BLaER1 (cell line): ENCODE data around the gene SEC61A1.

Experiments used
- H3K27ac ChIP-seq: shearing (Covaris generic); formaldehyde crosslinking; 2 replicates; pipeline ENCODE4 v1.8.1; 2022
- H3K27me3 ChIP-seq: shearing (Covaris generic); formaldehyde crosslinking; 2 replicates; pipeline ENCODE4 v1.8.1; 2022
- H3K36me3 ChIP-seq: shearing (Covaris generic); formaldehyde crosslinking; 2 replicates; pipeline ENCODE4 v1.8.1; 2022
- H3K4me1 ChIP-seq: shearing (Covaris generic); formaldehyde crosslinking; 2 replicates; pipeline ENCODE4 v1.8.1; 2022
- H3K4me2 ChIP-seq: shearing (Covaris generic); formaldehyde crosslinking; 2 replicates; pipeline ENCODE4 v1.8.1; 2022
- H3K4me3 ChIP-seq: shearing (Covaris generic); formaldehyde crosslinking; 2 replicates; pipeline ENCODE4 v1.8.1; 2022
- H3K9ac ChIP-seq: shearing (Covaris generic); formaldehyde crosslinking; 2 replicates; pipeline ENCODE4 v1.8.1; 2022
- H3K9me3 ChIP-seq: shearing (Covaris generic); formaldehyde crosslinking; 2 replicates; pipeline ENCODE4 v1.8.1; 2022
- H4K20me1 ChIP-seq: shearing (Covaris generic); formaldehyde crosslinking; 2 replicates; pipeline ENCODE4 v1.8.1; 2022
- Cebpa-rat ChIP-seq: shearing (Covaris generic); IDR thresholded peaks from 2 replicates; pipeline ENCODE4 v1.8.1; 2022

SEC61A1 gene

DNA sequence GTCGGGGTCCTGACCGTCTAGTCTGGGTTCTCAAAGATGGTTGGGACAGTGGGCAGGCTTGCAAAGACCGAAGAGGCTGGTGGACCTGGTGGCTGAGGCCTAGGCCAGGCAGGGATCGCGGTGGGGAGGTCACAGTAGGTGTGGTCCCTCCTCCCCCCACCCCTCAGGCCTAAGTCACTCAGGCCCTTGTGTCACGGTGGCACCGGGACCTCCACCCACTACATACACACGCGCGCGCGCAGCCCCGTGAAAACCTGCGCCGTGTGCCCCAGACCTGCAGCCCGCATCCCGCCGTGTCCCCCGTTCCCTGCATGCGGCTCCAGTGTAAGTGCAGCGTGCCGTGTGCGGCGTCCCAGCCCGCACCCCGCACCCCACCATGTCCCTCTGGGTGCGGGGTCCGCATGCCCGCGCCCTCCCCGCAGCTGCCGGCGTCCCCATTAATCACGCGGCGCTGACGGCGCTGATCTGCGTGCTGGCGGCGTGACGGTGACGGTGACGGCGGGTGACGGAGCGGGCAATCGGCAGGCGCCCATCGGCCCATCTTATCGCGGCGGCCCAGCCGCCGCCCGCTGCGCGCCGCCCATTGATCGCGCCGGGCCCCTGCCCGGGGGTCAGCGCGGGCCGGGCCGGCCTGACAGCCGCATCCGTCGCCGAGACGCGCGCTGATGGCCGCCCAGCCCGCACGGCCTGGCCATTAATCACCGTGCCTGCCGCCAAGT, 24.4 kb downstream of the SEC61A1 start:
- no peak for TF ChIP-seq Cebpa-rat
- Histone ChIP-seq H3K9me3 (no peaks in the 10 kb centered on the region), H3K36me3 (peaks cover 72% of the 10 kb centered on the region), H3K4me3 (no peak overlapping the region), H3K27me3 (peaks cover 30% of the 10 kb centered on the region), H3K9ac (no peak overlapping the region), H3K4me1 (peaks cover 25% of the 10 kb centered on the region), H4K20me1 (peaks cover 97% of the 10 kb centered on the region), H3K27ac (no peak overlapping the region), H3K4me2 (peak overlapping the region; percentile 80)

DNA sequence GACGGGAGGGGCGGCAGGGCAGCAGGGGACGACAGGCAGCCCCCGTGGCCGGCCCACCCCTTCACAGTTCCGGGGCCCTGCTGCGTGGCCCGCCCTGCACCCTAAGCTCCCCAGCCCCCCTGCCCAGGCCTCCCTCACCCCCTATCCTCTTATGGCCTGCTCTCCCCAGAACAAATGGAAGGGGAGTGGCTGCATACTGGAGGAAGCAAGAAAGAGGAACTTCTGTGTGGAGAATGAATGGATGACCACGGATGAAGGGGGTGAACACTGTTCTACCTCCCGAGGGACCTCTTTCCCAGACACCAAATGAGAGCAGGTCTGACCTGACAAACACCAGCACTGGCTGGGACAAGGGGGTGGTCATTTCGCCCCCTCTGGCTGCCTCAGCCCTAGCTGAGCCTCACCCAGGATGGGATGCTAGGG, 25.0 kb downstream of the SEC61A1 start:
- Histone ChIP-seq H4K20me1 (peaks cover 92% of the 10 kb centered on the region), H3K4me1 (peaks cover 25% of the 10 kb centered on the region), H3K27ac (no peak overlapping the region), H3K9me3 (no peaks in the 10 kb centered on the region), H3K4me3 (no peak overlapping the region), H3K27me3 (peaks cover 30% of the 10 kb centered on the region), H3K9ac (no peak overlapping the region), H3K36me3 (peaks cover 72% of the 10 kb centered on the region), H3K4me2 (peak overlapping the region; percentile 80)
- no peak for TF ChIP-seq Cebpa-rat

GRCh38 chr3:128077665-128078064, 25.4 kb downstream of the SEC61A1 start:
- Histone ChIP-seq H3K36me3 (peaks cover 72% of the 10 kb centered on the region), H3K9me3 (no peaks in the 10 kb centered on the region), H3K4me2 (peak overlapping the region; percentile 80), H3K4me1 (peaks cover 25% of the 10 kb centered on the region), H3K4me3 (no peak overlapping the region), H4K20me1 (peaks cover 92% of the 10 kb centered on the region), H3K27me3 (peaks cover 30% of the 10 kb centered on the region), H3K9ac (no peak overlapping the region), H3K27ac (no peak overlapping the region)
- TF ChIP-seq Cebpa-rat, result no peak

DNA sequence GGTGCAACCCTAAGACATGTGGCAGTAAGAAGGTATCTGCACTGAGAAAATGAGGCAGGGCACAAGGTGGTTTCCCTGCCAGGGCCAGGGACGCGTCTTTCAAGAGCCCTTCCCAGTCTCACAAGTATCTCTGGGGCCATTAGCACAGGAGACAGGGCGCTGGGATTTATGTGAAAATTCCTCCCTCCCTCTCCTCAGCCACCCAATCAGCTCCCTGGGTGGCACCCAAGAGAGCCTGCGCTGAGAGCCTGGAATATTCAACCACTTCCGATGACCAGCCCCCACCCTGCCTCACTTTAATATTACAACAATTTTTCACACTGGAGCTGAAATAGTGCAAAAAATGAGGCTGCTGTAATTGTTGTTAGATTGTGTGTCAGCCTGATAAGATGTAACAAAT, 26.1 kb downstream of the SEC61A1 start:
- H3K4me1 ChIP-seq, result peaks cover 25% of the 10 kb centered on the region
- no peak for TF ChIP-seq Cebpa-rat
- H3K27me3 ChIP-seq, result peaks cover 30% of the 10 kb centered on the region
- no peak overlapping the region for H3K27ac ChIP-seq
- H3K9ac ChIP-seq, result no peak overlapping the region
- H3K4me3 ChIP-seq, result no peak overlapping the region
- peaks cover 89% of the 10 kb centered on the region for H4K20me1 ChIP-seq
- H3K4me2 ChIP-seq, result no peak overlapping the region
- H3K36me3 ChIP-seq, result peaks cover 72% of the 10 kb centered on the region
- no peaks in the 10 kb centered on the region for H3K9me3 ChIP-seq

DNA sequence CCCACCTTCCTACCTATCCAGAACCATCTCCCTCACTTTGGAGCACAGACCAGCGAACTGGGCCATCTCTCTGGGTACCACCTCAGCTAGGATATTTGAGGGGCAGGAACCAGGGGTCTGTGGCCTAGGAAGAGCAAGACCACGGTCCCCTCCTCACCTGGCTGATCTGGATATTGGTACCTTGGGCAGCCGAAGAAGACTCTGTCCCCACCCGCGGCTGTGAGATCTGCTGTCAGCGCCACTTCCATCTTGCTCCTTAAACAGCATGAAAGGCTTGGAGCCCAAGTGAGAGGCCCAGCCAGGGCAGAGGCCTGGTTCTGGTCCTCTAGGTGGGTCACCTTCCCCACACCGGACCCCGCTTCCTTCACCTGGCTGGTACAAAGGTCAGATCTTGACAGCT, 26.6 kb downstream of the SEC61A1 start:
- Histone ChIP-seq H3K4me2 (no peak overlapping the region), H3K36me3 (peaks cover 72% of the 10 kb centered on the region), H3K4me3 (no peak overlapping the region), H3K4me1 (peaks cover 25% of the 10 kb centered on the region), H3K9ac (no peak overlapping the region), H3K9me3 (no peaks in the 10 kb centered on the region), H4K20me1 (peaks cover 87% of the 10 kb centered on the region), H3K27me3 (peaks cover 30% of the 10 kb centered on the region), H3K27ac (no peak overlapping the region)
- no peak for TF ChIP-seq Cebpa-rat

GRCh38 chr3:128079823-128080222, 27.6 kb downstream of the SEC61A1 start:
- Histone ChIP-seq H3K36me3 (peaks cover 79% of the 10 kb centered on the region), H3K4me3 (no peak overlapping the region), H3K4me2 (no peak overlapping the region), H3K4me1 (peaks cover 25% of the 10 kb centered on the region), H3K9me3 (no peaks in the 10 kb centered on the region), H3K27ac (no peak overlapping the region), H3K9ac (no peak overlapping the region), H3K27me3 (peaks cover 30% of the 10 kb centered on the region), H4K20me1 (peaks cover 86% of the 10 kb centered on the region)
- no peak for TF ChIP-seq Cebpa-rat

- no peak for TF ChIP-seq Cebpa-rat
- Histone ChIP-seq H3K9me3 (no peaks in the 10 kb centered on the region), H3K4me1 (peaks cover 25% of the 10 kb centered on the region), H3K4me2 (no peak overlapping the region), H3K27ac (no peak overlapping the region), H3K27me3 (peaks cover 30% of the 10 kb centered on the region), H3K9ac (no peak overlapping the region), H3K36me3 (peaks cover 86% of the 10 kb centered on the region), H3K4me3 (no peak overlapping the region), H4K20me1 (peaks cover 85% of the 10 kb centered on the region)
These were observed 28.3 kb downstream of the SEC61A1 start for GRCh38 chr3:128080323-128081080.

DNA sequence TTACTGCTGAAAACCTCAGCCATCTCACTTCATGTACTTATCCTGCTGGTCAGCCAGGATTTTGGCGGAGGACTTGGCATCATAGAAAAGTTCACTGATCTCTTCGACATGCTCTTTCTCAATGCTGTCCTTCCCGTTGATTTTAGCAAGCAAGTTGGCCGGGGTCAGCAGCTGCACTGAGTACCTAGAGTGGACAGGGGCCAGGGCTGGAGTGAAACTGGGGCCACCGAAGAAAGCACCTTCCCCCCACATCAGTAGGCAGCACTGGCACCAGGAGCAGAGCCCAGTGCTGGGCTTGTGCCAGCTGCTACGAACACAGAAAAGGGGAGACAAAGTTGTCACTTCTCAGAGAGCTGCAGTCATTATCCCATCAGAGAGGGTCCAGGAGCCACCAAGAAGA, 29.0 kb downstream of the SEC61A1 start:
- H3K4me2 ChIP-seq, result no peak overlapping the region
- peaks cover 22% of the 10 kb centered on the region for H3K27me3 ChIP-seq
- H3K4me1 ChIP-seq, result peaks cover 18% of the 10 kb centered on the region
- no peak for TF ChIP-seq Cebpa-rat
- H3K9ac ChIP-seq, result no peak overlapping the region
- H4K20me1 ChIP-seq, result peaks cover 85% of the 10 kb centered on the region
- peaks cover 93% of the 10 kb centered on the region for H3K36me3 ChIP-seq
- no peak overlapping the region for H3K4me3 ChIP-seq
- no peaks in the 10 kb centered on the region for H3K9me3 ChIP-seq
- H3K27ac ChIP-seq, result no peak overlapping the region

DNA sequence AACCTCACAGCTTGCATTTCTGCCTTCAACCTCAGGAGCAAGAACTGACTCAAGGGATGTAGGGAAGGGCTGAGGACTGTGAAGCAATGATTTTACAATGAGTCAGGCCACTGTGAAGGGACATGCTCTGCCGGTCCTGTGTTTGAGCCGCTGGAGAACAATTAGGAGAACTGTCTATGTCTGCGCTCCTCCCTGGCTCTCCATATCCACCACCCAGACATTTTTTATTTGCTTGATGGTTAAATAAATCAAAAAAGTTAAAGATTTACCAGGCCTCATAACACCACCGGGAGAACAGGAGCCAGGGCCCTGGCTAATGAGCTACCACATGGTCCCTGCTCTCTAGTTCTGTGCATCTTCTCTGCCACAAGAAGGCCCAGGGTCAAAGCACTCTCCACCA, 29.6 kb downstream of the SEC61A1 start:
- Histone ChIP-seq H3K9me3 (no peaks in the 10 kb centered on the region), H4K20me1 (peaks cover 84% of the 10 kb centered on the region), H3K36me3 (peaks cover 97% of the 10 kb centered on the region), H3K27me3 (peaks cover 16% of the 10 kb centered on the region), H3K4me1 (peaks cover 12% of the 10 kb centered on the region), H3K4me2 (no peak overlapping the region), H3K9ac (no peak overlapping the region), H3K27ac (no peak overlapping the region), H3K4me3 (no peak overlapping the region)
- TF ChIP-seq Cebpa-rat, result no peak

DNA sequence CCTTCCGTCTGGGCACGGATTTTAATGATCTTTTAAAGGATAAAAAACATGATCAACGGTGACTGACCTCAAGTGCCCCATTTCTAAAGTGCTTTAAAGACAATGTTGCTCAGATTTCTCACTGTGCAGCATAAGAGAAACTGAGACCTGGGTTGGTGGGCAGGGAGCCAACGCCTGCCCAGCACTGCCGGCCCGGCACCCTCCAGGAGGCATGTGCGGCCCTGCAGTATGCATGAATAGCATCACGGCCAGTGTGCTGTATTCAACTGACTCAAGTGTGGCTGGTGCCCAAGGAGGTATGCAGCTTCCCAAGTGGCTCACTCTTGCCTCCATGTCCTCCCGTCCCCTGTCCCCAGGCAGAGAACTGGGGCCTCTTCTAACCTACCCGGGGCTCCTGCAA, 30.3 kb downstream of the SEC61A1 start:
- Histone ChIP-seq H3K27me3 (peaks cover 9% of the 10 kb centered on the region), H4K20me1 (peaks cover 77% of the 10 kb centered on the region), H3K36me3 (peaks cover 100% of the 10 kb centered on the region), H3K4me2 (no peak overlapping the region), H3K9me3 (no peaks in the 10 kb centered on the region), H3K27ac (no peak overlapping the region), H3K4me1 (peaks cover 5% of the 10 kb centered on the region), H3K4me3 (no peak overlapping the region), H3K9ac (no peak overlapping the region)
- TF ChIP-seq Cebpa-rat, result no peak
